ENCODE data around the gene CHCHD6.

GRCh38 chr3:126958638-126959085 lies 254.6 kb downstream of the CHCHD6 start:
- TF ChIP-seq CTCF (IDR thresholded peaks at IDR 0.05) = no peak
- no peak for TF ChIP-seq POLR2A (IDR thresholded peaks at IDR 0.05)
